Measurements from ENCODE around the gene SLC66A3. TPM values are rescaled to one million over a fixed set of nuclear protein-coding genes. Genes with fewer than 3 reads are reported as not detected.

SLC66A3 gene
- total and polyA plus RNA-seq, 12 donors = 4.5 to 15.4 (median 7.3) TPM

GRCh38 chr2:11144077-11144737 is 11.1 kb upstream of the SLC66A3 start:
- WGBS, 2 donors = 73% methylated on average over 7 of the region's 7 CpGs
- Histone ChIP-seq H3K9me3 (peaks cover 0 to 8% (median 0%) of the 10 kb centered on the region in 11 donors), H3K4me3 (no peak overlapping the region), H3K4me1 (no peaks in the 10 kb centered on the region), H3K27me3 (peaks cover 0 to 23% (median 4%) of the 10 kb centered on the region in 7 donors), H3K36me3 (no peaks in the 10 kb centered on the region), H3K27ac (no peak overlapping the region)
- intact Hi-C loops (cut with DNase I) = no loop called here
- TF ChIP-seq CTCF (IDR thresholded peaks at IDR 0.05) = no peak
- no peak for DNase-seq
- no peak for ATAC-seq

GRCh38 chr2:11144738-11145079 is 10.6 kb upstream of the SLC66A3 start:
- ATAC-seq = no peak
- no peaks in the 10 kb centered on the region for H3K36me3 ChIP-seq
- H3K9me3 ChIP-seq = peaks cover 0 to 8% (median 0%) of the 10 kb centered on the region in 11 donors
- intact Hi-C loops (cut with DNase I) = no loop called here
- DNase-seq = no peak
- WGBS, 2 donors = 82 to 88% methylated on average over 6 of the region's 6 CpGs
- H3K27me3 ChIP-seq = peaks cover 0 to 23% (median 4%) of the 10 kb centered on the region in 7 donors
- no peak for TF ChIP-seq CTCF (IDR thresholded peaks at IDR 0.05)
- H3K4me3 ChIP-seq = no peak overlapping the region
- no peak overlapping the region for H3K27ac ChIP-seq
- H3K4me1 ChIP-seq = no peaks in the 10 kb centered on the region

- no peak for TF ChIP-seq CTCF (IDR thresholded peaks at IDR 0.05)
- DNase-seq (no peak), ATAC-seq (no peak)
- H3K27ac ChIP-seq = no peak overlapping the region
- no peaks in the 10 kb centered on the region for H3K36me3 ChIP-seq
- no peak overlapping the region for H3K4me3 ChIP-seq
- WGBS, 2 donors = 85 to 88% methylated on average over 1 of the region's 1 CpG
- intact Hi-C loops (cut with DNase I) = no loop called here
- peaks cover 0 to 8% (median 0%) of the 10 kb centered on the region in 11 donors for H3K9me3 ChIP-seq
- peaks cover 0 to 23% (median 4%) of the 10 kb centered on the region in 7 donors for H3K27me3 ChIP-seq
- no peaks in the 10 kb centered on the region for H3K4me1 ChIP-seq
Measured at GRCh38 chr2:11145350-11145749, 9.9 kb upstream of the SLC66A3 start.

GRCh38 chr2:11146076-11146475 is 9.2 kb upstream of the SLC66A3 start:
- peaks cover 0 to 21% (median 4%) of the 10 kb centered on the region in 7 donors for H3K27me3 ChIP-seq
- no peak overlapping the region for H3K4me3 ChIP-seq
- DNase-seq = no peak
- H3K36me3 ChIP-seq = no peaks in the 10 kb centered on the region
- no peak for TF ChIP-seq CTCF (IDR thresholded peaks at IDR 0.05)
- H3K9me3 ChIP-seq = peaks cover 0 to 8% (median 0%) of the 10 kb centered on the region in 11 donors
- ATAC-seq = no peak
- H3K27ac ChIP-seq = no peak overlapping the region
- WGBS, 2 donors = 90 to 91% methylated on average over 3 of the region's 3 CpGs
- intact Hi-C loops (cut with DNase I) = no loop called here
- H3K4me1 ChIP-seq = no peaks in the 10 kb centered on the region
